ENCODE measurements around the gene MYL7.
"Not testable (repeated sequence)": the region's sequence is repeated elsewhere in the genome, so short reads cannot be mapped to it uniquely, and the experiment has no call there.

The MYL7 gene

GRCh38 chr7:44141221-44141850 lies at the start of gene MYL7:
TSS of gene MYL7 (minus strand) at chr7:44141332. CDS start at chr7:44141305, 27 bp downstream.
- Histone ChIP-seq H3K4me3 (no peak within 1 kb of the TSS), H3K27ac (no peak within 1 kb of the TSS)

DNA sequence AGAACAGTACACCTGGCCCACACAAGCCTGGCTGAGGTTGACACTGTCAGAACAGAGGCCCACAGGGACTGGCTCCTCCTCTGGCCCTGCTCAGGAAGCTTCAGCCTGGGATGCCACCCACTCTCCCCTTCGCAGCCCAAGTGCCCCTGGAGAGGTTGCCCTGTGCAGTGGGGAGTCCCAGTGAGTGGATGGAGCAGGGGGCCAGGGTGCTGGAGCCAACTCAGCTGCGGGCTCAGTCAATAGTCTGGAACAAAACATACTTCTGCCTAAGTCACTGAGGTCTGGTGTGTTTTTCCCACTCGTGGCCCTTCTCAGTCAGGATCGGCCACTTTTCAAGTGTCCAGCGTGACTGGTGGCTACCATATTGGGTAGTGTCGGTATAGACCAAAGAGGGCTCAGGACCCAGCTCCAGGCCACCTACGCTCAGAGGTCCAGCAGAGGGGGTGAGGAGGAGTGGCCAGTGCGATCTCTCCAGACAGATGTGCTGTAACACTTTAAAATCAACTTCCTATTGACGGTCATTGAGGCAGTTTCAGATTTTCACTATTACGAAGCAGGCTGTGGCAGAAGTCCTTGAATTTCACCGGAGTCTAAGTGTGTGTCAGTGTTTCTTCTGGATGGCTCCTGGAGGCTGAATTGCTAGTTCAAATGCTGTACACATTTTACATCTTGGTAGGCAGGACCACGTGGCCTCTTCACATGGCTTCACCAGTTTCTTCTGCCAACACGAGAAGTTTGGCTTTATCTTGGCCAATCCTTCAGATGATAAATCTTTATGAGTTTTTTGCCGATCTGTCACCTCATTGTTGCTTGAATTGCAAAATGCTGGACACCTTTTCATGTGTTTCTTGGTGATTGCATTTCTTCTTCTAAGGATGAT lies 49.1 kb upstream of the MYL7 start:
- Histone ChIP-seq H3K27ac (no peak overlapping the region), H3K4me3 (no peak overlapping the region)

- Histone ChIP-seq H3K4me3 (no peak within 1 kb of the TSS), H3K27ac (no peak within 1 kb of the TSS)
These were observed 48.3 kb upstream of the MYL7 start, which contains the start of gene GCK for GRCh38 chr7:44189286-44189992. TSS of gene GCK (minus strand) at chr7:44189439. CDS start at chr7:44188953, 486 bp downstream.

- Histone ChIP-seq H3K27ac (no peak overlapping the region), H3K4me3 (no peak overlapping the region)
These were observed 47.5 kb upstream of the MYL7 start for GRCh38 chr7:44188480-44189225.

GRCh38 chr7:44187636-44188416 lies 46.7 kb upstream of the MYL7 start:
- Histone ChIP-seq H3K27ac (no peak overlapping the region), H3K4me3 (no peak overlapping the region)

GRCh38 chr7:44186736-44187135 lies 45.6 kb upstream of the MYL7 start:
- H3K4me3 ChIP-seq, result no peak overlapping the region

DNA sequence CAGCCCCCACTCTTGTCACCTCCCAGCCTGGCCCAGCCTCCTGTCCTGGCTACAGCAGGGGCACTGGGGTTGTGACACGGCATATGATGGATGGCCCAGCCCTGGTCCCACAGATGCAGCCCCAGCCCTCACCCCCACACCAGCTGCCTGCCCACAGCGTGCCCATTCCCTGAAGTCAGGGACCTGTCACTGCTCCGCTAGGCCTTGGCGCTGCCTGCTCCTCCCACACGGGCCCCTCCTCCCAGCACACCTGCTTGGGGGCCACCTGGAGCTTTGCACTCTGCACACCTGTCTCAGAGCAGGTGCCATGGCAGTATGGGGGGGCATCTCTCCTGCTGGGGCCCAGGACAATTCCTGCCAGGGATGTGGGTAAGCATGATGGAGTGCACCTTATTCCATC lies 44.6 kb upstream of the MYL7 start:
- Histone ChIP-seq H3K4me3 (no peak overlapping the region), H3K27ac (no peak overlapping the region)

More at GRCh38 chr7:44186736-44187135, 45.6 kb upstream of the MYL7 start:
- H3K27ac ChIP-seq, result no peak overlapping the region

- H3K27ac ChIP-seq, result peak overlapping the region in 7 of 21 experiments; percentile 5 to 50 (median 27)
- no peak overlapping the region for H3K4me3 ChIP-seq
These were observed 43.8 kb upstream of the MYL7 start for GRCh38 chr7:44184873-44185446.

- Histone ChIP-seq H3K27ac (peak overlapping the region in 3 of 21 experiments; percentile 6 to 50 (median 43)), H3K4me3 (no peak overlapping the region)
These were observed 43.2 kb upstream of the MYL7 start for GRCh38 chr7:44184206-44184872.

GRCh38 chr7:44183386-44183785 lies 42.3 kb upstream of the MYL7 start:
- H3K27ac ChIP-seq, result no peak overlapping the region
- H3K4me3 ChIP-seq, result no peak overlapping the region

GRCh38 chr7:44182827-44183226 lies 41.7 kb upstream of the MYL7 start:
- Histone ChIP-seq H3K4me3 (no peak overlapping the region), H3K27ac (no peak overlapping the region)

DNA sequence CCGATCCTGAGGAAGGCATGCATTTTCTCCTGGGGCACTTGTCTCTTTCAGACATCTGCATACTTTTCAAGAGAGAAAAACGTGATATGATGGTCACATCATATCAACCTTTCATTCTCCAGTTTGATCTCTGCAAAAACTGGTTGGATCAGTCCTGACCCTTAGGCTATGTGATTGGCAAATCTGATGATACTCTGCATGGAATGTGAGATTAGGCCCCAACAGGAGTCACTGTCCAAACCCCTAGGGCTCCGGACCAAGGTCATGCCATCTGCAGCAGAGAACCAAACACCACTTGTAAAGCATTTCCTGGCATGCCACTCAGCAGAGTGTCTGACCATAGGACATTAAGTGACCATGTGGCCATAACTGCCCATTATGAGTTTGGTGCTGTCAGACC lies 39.5 kb upstream of the MYL7 start:
- Histone ChIP-seq H3K27ac (no peak overlapping the region), H3K4me3 (no peak overlapping the region)

DNA sequence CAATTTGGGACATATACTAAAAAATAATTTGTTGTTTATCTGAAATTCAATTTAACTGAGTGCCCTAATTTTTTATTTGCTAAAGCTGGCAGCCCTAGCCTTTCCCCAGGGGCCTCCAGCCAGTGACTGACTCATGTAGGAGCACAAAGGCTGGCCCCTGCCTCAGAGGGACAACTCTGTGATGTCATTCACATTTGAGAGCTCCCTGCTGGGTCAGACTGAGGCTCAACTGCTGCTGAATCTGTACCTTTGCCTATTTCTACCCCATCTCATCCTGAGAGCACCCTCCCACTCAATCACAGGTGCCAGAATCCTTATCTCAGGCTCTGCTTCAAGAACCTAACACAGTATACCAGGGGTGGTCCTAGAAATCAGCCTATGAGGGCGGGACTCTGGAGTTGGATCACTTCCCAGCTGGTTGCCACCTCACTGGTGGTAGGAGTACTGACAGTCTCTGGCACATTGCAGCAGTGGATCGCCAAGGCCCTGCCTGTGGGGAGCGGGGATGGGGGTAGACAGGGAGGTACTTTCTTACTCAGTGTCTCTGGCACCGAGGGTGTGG lies 36.5 kb upstream of the MYL7 start:
- Histone ChIP-seq H3K4me3 (no peak overlapping the region), H3K27ac (no peak overlapping the region)

GRCh38 chr7:44176486-44176885 lies 35.4 kb upstream of the MYL7 start:
- Histone ChIP-seq H3K4me3 (no peak overlapping the region), H3K27ac (no peak overlapping the region)

DNA sequence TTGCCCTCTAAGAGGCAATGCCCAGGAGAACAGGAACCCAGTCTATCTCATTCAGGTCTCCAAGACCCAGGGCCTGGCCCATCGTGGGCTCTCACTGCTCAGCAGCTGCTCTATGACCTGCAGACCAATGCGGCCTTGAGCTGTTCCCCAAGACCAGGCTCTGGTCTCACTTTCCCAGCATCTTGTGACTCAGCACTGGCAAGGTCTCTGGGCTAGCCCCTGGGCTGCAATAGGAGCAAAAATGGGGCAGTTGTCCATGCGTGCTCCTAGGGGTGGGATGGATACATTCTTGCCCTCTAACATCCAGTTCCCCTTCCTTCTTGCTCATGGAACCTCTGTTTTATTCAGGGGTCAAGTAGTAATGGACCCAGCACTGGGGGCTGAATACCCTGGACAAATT lies 34.6 kb upstream of the MYL7 start:
- Histone ChIP-seq H3K27ac (no peak overlapping the region), H3K4me3 (no peak overlapping the region)

DNA sequence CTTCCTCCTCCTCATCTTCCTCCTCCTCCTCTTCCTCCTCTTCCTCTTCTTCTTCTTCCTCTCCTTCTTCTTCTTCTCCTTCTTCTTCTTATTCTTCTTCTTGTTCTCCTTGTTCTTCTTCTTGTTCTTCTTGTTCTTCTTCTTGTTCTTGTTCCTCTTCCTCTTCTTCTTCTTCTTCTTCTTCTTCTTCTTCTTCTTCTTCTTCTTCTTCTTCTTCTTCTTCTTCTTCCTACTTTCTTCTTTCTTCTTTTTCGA lies 33.5 kb upstream of the MYL7 start:
- not testable (repeated sequence) for H3K4me3 ChIP-seq, H3K27ac ChIP-seq

DNA sequence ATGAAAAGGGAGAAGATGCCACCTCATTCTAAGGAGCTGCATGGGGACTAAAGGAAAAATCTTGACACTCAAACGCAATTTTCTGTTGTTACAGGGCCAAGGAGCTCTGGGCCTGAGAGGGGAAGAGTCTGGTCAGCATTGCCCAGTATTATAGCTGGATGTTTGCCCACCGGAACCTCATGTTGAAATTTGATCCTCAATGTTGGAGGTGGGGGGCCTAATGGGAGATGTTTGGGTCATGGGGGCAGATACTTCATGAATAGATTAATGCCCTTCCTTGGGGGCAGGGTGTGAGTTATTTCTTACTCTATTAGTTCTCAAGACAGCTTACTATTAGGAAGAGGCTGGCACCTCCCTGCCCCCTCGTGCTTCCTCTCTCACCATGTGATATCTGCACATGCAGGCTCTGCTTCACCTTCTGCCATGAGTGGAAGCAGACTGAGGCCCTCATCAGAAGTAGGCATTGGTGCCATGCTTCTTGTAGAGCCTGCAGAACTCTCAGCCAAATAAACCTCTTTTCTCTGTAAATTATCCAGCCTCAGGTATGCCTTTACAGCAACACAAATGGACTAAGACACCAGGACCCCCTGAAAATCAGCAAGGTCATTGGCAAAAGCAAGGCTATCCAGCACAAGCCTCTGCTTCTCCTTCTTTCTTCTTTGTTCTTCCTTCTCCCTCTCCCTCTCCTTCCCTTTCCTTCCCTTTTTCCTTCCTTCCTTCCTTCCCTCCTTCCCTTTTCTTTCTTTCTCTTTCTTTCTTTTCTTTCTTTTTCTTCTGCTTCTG lies 33.0 kb upstream of the MYL7 start:
- H3K27ac ChIP-seq, result no peak overlapping the region

More for the DNA sequence above, 33.0 kb upstream of the MYL7 start:
- H3K4me3 ChIP-seq, result no peak overlapping the region

All from skin epidermis (tissue), 12 donors.